OCI-LY7 (cell line): ENCODE measurements around the gene ELAVL4. TPM values are rescaled to one million over a fixed set of nuclear protein-coding genes. Genes with fewer than 3 reads are reported as not detected.

Source experiments
- BruUV-seq: library from RNA; stranded (reverse); fragments of 400-500 nt; replicated peaks from 2 replicates; lab custom pipeline; 2021; lab: Mats Ljungman, UMichigan
- CTCF ChIA-PET: fragments of 300-600 bp; sonication (Branson Sonifier 250); formaldehyde crosslinking; loops from one replicate; lab custom pipeline; 2022; ENCODE audit warnings: antibody characterized with exemption; ENCODE audit not compliant: unreplicated experiment; lab: Charles Lee
- POLR2A ChIA-PET: fragments of 300-600 bp; sonication (Branson Sonifier 250); formaldehyde crosslinking; loops from one replicate; lab custom pipeline; 2022; ENCODE audit warnings: antibody characterized with exemption; lab: Charles Lee
- DNase-seq: peaks from one replicate; pipeline ENCODE4 v3.0.0-alpha.2; 2015; ENCODE audit warnings: low spot score
- H2AFZ ChIP-seq: fragments of 200-600 bp; sonication (generic), shearing (Covaris generic); 2 replicates; pipeline ENCODE4 v1.6.1; 2014; ENCODE audit warnings: mild to moderate bottlenecking, antibody characterized with exemption, low read length, moderate library complexity
- H3K27ac ChIP-seq: fragments of 200-600 bp; sonication (generic); 2 replicates; pipeline ENCODE4 v1.5.1; 2014; ENCODE audit warnings: mixed run types, low read depth, mild to moderate bottlenecking, moderate library complexity, low read length, inconsistent platforms; ENCODE audit not compliant: poor library complexity, severe bottlenecking
- H3K36me3 ChIP-seq: fragments of 200-600 bp; sonication (generic); 2 replicates; pipeline ENCODE4 v1.6.1; 2014; ENCODE audit warnings: mild to moderate bottlenecking, antibody characterized with exemption, low read length, moderate library complexity, mixed read lengths; ENCODE audit not compliant: insufficient read depth
- H3K4me1 ChIP-seq: fragments of 200-600 bp; sonication (generic); 2 replicates; pipeline ENCODE4 v1.5.1; 2014; ENCODE audit warnings: mild to moderate bottlenecking, low read length; ENCODE audit not compliant: insufficient read depth, poor library complexity, severe bottlenecking
- H3K4me2 ChIP-seq: fragments of 200-600 bp; sonication (generic); 2 replicates; pipeline ENCODE4 v1.6.1; 2014; ENCODE audit warnings: mild to moderate bottlenecking, low read length
- H3K4me3 ChIP-seq: fragments of 200-600 bp; sonication (generic); 2 replicates; pipeline ENCODE4 v1.5.1; 2014; ENCODE audit warnings: mild to moderate bottlenecking, low read depth, low read length; ENCODE audit not compliant: poor library complexity, severe bottlenecking
- H3K79me2 ChIP-seq: fragments of 200-600 bp; sonication (generic); 2 replicates; pipeline ENCODE4 v1.6.1; 2016; ENCODE audit warnings: low read depth, mild to moderate bottlenecking, low read length, moderate library complexity, mixed read lengths; ENCODE audit not compliant: insufficient read depth
- H3K9me2 ChIP-seq: fragments of 200-600 bp; sonication (generic); 2 replicates; pipeline ENCODE4 v1.6.1; 2016; ENCODE audit warnings: mild to moderate bottlenecking, low read length, mixed read lengths; ENCODE audit not compliant: insufficient read depth
- H3K9me3 ChIP-seq: fragments of 200-600 bp; sonication (generic); 2 replicates; pipeline ENCODE4 v1.6.1; 2014; ENCODE audit warnings: mild to moderate bottlenecking, mixed run types, low read length, mixed read lengths
- H4K20me1 ChIP-seq: fragments of 200-600 bp; sonication (generic); 2 replicates; pipeline ENCODE4 v1.6.1; 2014; ENCODE audit warnings: mild to moderate bottlenecking, antibody characterized with exemption, low read length, moderate library complexity, mixed read lengths; ENCODE audit not compliant: insufficient read depth
- EZH2phosphoT487 ChIP-seq: fragments of 200-600 bp; sonication (generic); IDR thresholded peaks from 2 replicates; pipeline ENCODE4 v1.6.1; 2018; ENCODE audit warnings: low read depth, borderline replicate concordance, mild to moderate bottlenecking, mixed run types, antibody characterized with exemption, low read length, moderate library complexity, mixed read lengths
- intact Hi-C: fragments of 100-400 bp; cut with micrococcal nuclease; formaldehyde crosslinking; loops from one replicate; pipeline ENCODE4 v1.10.0; 2022; ENCODE audit not compliant: unreplicated experiment
- total RNA-seq, 2 experiments: library from RNA; depleted of rRNA in 1 of 2; stranded (reverse); fragments of >200 nt in 1 of 2; shearing (Covaris generic) in 1 of 2; gene quantifications; 2 replicates each; pipeline ENCODE4 v1.2.3, GENCODE V29; 2014 to 2022
- TF ChIP-seq, protein P1 (sequence below): fragments of 200-600 bp; sonication (generic); conservative IDR thresholded peaks from 2 replicates; pipeline ENCODE4 v1.5.1; 2014; ENCODE audit warnings: mild to moderate bottlenecking, antibody characterized with exemption, low read length, moderate library complexity, mixed read lengths

ELAVL4 gene
- total RNA-seq, 2 experiments from 2014 or later = not detected

DNA sequence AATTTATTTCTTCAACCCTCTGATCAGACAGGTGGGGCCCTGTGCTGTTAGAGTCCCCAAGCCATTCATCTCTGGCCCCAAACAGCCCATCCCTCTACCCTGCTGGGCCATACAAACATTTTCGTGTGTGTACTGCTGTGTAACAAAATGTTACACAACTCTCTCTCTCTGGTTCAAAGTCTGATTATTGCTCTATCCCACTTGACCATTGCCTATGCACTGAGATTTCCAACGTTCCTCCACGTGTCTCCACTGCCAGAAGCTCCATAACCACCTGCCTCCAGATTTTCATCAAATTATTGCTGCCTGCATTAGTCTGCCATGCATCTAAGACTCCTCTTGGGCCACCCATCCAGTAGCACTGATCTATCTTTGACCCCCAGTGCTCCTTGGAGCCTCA, 104.8 kb downstream of the ELAVL4 start:
- Histone ChIP-seq H3K9me2 (no peaks in the 10 kb centered on the region), H3K4me1 (no peaks in the 10 kb centered on the region), H3K27ac (no peak overlapping the region), H3K4me3 (no peak overlapping the region), H3K4me2 (no peak overlapping the region), H4K20me1 (no peaks in the 10 kb centered on the region), H2AFZ (no peak overlapping the region), H3K9me3 (no peaks in the 10 kb centered on the region), H3K36me3 (no peaks in the 10 kb centered on the region), H3K79me2 (no peaks in the 10 kb centered on the region)
- ChIA-PET POLR2A (no interaction called here), CTCF (no interaction called here)
- intact Hi-C loops = no loop called here
- no TSS peak for BruUV-seq
- TF ChIP-seq EZH2phosphoT487 = no peak
- TF ChIP-seq, protein P1, sequence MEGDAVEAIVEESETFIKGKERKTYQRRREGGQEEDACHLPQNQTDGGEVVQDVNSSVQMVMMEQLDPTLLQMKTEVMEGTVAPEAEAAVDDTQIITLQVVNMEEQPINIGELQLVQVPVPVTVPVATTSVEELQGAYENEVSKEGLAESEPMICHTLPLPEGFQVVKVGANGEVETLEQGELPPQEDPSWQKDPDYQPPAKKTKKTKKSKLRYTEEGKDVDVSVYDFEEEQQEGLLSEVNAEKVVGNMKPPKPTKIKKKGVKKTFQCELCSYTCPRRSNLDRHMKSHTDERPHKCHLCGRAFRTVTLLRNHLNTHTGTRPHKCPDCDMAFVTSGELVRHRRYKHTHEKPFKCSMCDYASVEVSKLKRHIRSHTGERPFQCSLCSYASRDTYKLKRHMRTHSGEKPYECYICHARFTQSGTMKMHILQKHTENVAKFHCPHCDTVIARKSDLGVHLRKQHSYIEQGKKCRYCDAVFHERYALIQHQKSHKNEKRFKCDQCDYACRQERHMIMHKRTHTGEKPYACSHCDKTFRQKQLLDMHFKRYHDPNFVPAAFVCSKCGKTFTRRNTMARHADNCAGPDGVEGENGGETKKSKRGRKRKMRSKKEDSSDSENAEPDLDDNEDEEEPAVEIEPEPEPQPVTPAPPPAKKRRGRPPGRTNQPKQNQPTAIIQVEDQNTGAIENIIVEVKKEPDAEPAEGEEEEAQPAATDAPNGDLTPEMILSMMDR = no peak
- DNase-seq = no peak

DNA sequence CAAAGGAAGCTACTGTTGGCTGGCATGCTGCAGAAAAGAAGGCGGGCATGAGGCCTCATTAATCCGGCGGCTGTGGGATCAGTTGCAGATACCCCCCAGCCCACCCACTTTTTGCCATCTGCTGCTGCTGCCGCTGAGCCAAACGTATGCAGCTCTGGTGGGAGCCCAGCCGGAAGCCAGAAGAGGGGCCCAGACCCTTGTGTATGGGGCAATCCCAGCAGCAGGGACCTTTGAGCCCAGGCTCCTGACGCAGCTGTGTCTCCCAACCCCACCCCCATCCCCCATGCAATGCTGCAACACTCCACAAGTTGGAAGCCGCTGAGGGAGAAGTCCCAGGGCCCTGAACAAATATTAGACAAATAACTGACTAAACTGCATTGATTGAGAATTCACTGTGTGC, 106.0 kb downstream of the ELAVL4 start:
- intact Hi-C loops = no loop called here
- H3K4me3 ChIP-seq = no peak overlapping the region
- H2AFZ ChIP-seq = no peak overlapping the region
- no peaks in the 10 kb centered on the region for H3K9me2 ChIP-seq
- no peak for DNase-seq
- no peaks in the 10 kb centered on the region for H3K79me2 ChIP-seq
- no TSS peak for BruUV-seq
- no peaks in the 10 kb centered on the region for H4K20me1 ChIP-seq
- H3K9me3 ChIP-seq = no peaks in the 10 kb centered on the region
- no peak overlapping the region for H3K27ac ChIP-seq
- CTCF ChIA-PET = no interaction called here
- POLR2A ChIA-PET = interaction anchor here (0.8 kb wide), 1 partner anchor 108 kb away, joined by 3 read pairs; no protein-coding TSS in a partner anchor
- H3K4me1 ChIP-seq = no peaks in the 10 kb centered on the region
- no peak overlapping the region for H3K4me2 ChIP-seq
- no peak for TF ChIP-seq EZH2phosphoT487
- TF ChIP-seq, protein P1 = no peak
- H3K36me3 ChIP-seq = no peaks in the 10 kb centered on the region

DNA sequence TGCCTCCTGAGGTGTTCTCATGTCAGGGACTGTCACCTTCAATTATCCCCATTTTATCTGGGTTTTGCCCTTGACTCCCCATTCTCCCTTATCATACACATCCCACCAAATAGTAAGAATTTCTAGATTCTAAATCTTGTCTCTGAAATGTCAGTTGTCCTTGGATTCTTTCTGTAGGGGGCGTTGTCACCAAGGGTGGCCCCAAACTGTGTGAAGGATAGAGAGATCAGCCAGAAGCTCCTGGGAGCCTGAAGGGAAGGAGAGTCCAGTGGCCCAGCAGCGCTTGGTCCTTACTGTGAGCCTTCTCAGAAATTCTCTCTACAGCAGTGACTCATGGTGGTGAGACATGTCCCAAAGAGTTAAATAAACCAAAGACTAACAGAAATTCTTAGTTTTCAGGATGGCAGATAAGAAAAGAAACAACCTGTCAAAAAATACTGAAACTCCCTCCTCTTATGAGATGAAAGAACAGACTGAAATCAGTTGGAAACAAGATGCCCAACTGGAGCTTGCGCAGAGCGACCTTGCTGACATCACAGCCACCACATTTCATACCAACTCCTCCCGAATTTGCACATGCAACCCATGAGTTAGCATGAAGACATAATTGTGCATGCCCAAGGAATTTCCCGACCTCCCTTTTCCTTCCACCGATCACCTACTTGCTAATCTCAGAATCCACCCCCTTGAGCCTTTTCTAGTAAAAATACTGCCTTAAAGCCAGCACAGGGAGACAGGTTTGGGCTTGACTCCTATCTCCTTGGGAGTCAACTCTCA, 109.8 kb downstream of the ELAVL4 start:
- no TSS peak for BruUV-seq
- no peaks in the 10 kb centered on the region for H3K79me2 ChIP-seq
- no peak overlapping the region for H3K4me3 ChIP-seq
- H2AFZ ChIP-seq = no peak overlapping the region
- H3K36me3 ChIP-seq = no peaks in the 10 kb centered on the region
- H3K9me2 ChIP-seq = no peaks in the 10 kb centered on the region
- no peak overlapping the region for H3K27ac ChIP-seq
- intact Hi-C loops = no loop called here
- H3K4me1 ChIP-seq = no peaks in the 10 kb centered on the region
- no peaks in the 10 kb centered on the region for H3K9me3 ChIP-seq
- no peak for DNase-seq
- no peaks in the 10 kb centered on the region for H4K20me1 ChIP-seq
- TF ChIP-seq, protein P1 = no peak
- no peak for TF ChIP-seq EZH2phosphoT487
- H3K4me2 ChIP-seq = no peak overlapping the region
- ChIA-PET POLR2A (no interaction called here), CTCF (no interaction called here)
